ENCODE data around the gene IST1. TPM values are rescaled to one million over a fixed set of nuclear protein-coding genes. Genes with fewer than 3 reads are reported as not detected.

Gene IST1
- total and polyA plus RNA-seq, 4 donors = 33.8 to 95.3 (median 53.5) TPM

DNA sequence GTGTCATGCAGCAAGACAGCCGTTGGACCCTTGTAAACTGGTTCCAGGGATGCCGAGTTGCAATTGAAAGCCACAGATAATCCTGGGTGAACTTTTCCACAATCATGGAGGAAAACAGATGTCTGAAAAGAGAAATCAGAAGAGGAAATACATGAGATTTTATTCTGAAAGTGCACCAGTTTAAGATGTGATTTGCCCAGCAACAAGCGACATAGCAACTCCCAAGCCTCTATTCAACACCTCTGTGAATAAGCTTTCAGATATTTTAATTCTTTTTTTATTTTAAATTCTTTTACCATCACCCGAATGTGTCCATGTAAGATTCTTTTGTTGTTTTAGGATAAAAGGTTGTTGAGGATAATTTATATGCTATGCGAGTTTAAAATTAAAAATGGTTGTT is 58.8 kb downstream of the IST1 start:
- Histone ChIP-seq H3K36me3 (ENCODE audit: control insufficient read depth in 4 of 4, insufficient read depth in 3 of 4, low read depth in 1 of 4, low read length in 3 of 4) (no peaks in the 10 kb centered on the region), H3K27me3 (ENCODE audit: control insufficient read depth in 4 of 4, insufficient read depth in 4 of 4, low read length in 3 of 4) (no peaks in the 10 kb centered on the region), H3K4me3 (ENCODE audit: low read depth in 1 of 3, low read length in 3 of 3) (no peak overlapping the region), H3K9ac (ENCODE audit: low read depth in 1 of 2, low read length in 2 of 2) (no peak overlapping the region), H3K27ac (ENCODE audit: low read depth in 1 of 2, low read length in 2 of 2) (no peak overlapping the region), H3K9me3 (ENCODE audit: control insufficient read depth in 4 of 4, low read length in 3 of 4) (no peaks in the 10 kb centered on the region), H3K4me1 (ENCODE audit: control insufficient read depth in 4 of 4, insufficient read depth in 4 of 4, low read length in 3 of 4) (no peaks in the 10 kb centered on the region)
- WGBS = 75% methylated on average over 5 of the region's 5 CpGs
- TF ChIP-seq, protein P1, sequence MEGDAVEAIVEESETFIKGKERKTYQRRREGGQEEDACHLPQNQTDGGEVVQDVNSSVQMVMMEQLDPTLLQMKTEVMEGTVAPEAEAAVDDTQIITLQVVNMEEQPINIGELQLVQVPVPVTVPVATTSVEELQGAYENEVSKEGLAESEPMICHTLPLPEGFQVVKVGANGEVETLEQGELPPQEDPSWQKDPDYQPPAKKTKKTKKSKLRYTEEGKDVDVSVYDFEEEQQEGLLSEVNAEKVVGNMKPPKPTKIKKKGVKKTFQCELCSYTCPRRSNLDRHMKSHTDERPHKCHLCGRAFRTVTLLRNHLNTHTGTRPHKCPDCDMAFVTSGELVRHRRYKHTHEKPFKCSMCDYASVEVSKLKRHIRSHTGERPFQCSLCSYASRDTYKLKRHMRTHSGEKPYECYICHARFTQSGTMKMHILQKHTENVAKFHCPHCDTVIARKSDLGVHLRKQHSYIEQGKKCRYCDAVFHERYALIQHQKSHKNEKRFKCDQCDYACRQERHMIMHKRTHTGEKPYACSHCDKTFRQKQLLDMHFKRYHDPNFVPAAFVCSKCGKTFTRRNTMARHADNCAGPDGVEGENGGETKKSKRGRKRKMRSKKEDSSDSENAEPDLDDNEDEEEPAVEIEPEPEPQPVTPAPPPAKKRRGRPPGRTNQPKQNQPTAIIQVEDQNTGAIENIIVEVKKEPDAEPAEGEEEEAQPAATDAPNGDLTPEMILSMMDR (IDR thresholded peaks at IDR 0.05; ENCODE audit: low read depth, low read length, missing input control) = no peak
- TF ChIP-seq FOXA2 (IDR thresholded peaks at IDR 0.05) (no peak), YY1 (IDR thresholded peaks at IDR 0.05) (no peak)
- no peak for DNase-seq (ENCODE audit: low spot score)

DNA sequence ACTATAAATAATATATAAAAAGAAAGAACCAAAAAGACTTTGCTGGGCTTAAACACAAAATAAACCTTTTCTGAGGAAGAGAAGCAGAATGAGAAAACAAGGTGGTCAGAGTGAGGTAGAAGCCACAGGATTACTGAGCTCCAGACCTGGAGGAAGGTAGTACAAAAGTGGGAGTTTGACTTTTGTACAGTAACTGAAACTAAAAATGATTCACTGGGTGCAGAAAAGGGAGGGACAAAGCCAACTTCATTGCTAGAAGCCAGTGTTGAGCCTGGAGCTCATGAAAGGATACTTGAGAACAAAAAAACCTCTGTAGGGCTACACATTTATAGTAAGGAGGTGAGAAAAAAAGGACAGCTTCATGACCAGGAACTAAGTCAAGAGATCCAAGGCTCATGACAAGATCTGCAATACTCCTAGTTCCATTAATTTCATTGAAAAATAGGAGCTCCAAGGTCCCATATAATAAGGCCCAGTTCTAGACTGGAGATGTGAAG is 59.4 kb downstream of the IST1 start:
- no peak for DNase-seq (ENCODE audit: low spot score)
- no peaks in the 10 kb centered on the region for H3K36me3 ChIP-seq (ENCODE audit: control insufficient read depth in 4 of 4, insufficient read depth in 3 of 4, low read depth in 1 of 4, low read length in 3 of 4)
- TF ChIP-seq, protein P2, sequence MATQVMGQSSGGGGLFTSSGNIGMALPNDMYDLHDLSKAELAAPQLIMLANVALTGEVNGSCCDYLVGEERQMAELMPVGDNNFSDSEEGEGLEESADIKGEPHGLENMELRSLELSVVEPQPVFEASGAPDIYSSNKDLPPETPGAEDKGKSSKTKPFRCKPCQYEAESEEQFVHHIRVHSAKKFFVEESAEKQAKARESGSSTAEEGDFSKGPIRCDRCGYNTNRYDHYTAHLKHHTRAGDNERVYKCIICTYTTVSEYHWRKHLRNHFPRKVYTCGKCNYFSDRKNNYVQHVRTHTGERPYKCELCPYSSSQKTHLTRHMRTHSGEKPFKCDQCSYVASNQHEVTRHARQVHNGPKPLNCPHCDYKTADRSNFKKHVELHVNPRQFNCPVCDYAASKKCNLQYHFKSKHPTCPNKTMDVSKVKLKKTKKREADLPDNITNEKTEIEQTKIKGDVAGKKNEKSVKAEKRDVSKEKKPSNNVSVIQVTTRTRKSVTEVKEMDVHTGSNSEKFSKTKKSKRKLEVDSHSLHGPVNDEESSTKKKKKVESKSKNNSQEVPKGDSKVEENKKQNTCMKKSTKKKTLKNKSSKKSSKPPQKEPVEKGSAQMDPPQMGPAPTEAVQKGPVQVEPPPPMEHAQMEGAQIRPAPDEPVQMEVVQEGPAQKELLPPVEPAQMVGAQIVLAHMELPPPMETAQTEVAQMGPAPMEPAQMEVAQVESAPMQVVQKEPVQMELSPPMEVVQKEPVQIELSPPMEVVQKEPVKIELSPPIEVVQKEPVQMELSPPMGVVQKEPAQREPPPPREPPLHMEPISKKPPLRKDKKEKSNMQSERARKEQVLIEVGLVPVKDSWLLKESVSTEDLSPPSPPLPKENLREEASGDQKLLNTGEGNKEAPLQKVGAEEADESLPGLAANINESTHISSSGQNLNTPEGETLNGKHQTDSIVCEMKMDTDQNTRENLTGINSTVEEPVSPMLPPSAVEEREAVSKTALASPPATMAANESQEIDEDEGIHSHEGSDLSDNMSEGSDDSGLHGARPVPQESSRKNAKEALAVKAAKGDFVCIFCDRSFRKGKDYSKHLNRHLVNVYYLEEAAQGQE (IDR thresholded peaks at IDR 0.05) = no peak
- TF ChIP-seq FOXA2 (IDR thresholded peaks at IDR 0.05) (no peak), RXRA (IDR thresholded peaks at IDR 0.05) (no peak), GABPA (IDR thresholded peaks at IDR 0.05 in 1 of 2, conservative IDR thresholded peaks at IDR 0.05 in 1 of 2) (no peak), YY1 (IDR thresholded peaks at IDR 0.05) (no peak), TAF1 (conservative IDR thresholded peaks at IDR 0.05) (no peak), RAD21 (IDR thresholded peaks at IDR 0.05) (no peak), JUND (IDR thresholded peaks at IDR 0.05) (no peak), HNF4G (IDR thresholded peaks at IDR 0.05) (no peak), HNF4A (conservative IDR thresholded peaks at IDR 0.05) (no peak), EGR1 (IDR thresholded peaks at IDR 0.05; ENCODE audit: low read depth in 2 of 2) (no peak), SP1 (IDR thresholded peaks at IDR 0.05) (no peak), FOXA1 (IDR thresholded peaks at IDR 0.05) (no peak), NR2F2 (IDR thresholded peaks at IDR 0.05) (no peak)
- TF ChIP-seq, protein P3, sequence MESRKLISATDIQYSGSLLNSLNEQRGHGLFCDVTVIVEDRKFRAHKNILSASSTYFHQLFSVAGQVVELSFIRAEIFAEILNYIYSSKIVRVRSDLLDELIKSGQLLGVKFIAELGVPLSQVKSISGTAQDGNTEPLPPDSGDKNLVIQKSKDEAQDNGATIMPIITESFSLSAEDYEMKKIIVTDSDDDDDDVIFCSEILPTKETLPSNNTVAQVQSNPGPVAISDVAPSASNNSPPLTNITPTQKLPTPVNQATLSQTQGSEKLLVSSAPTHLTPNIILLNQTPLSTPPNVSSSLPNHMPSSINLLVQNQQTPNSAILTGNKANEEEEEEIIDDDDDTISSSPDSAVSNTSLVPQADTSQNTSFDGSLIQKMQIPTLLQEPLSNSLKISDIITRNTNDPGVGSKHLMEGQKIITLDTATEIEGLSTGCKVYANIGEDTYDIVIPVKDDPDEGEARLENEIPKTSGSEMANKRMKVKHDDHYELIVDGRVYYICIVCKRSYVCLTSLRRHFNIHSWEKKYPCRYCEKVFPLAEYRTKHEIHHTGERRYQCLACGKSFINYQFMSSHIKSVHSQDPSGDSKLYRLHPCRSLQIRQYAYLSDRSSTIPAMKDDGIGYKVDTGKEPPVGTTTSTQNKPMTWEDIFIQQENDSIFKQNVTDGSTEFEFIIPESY (IDR thresholded peaks at IDR 0.05) = no peak
- TF ChIP-seq, protein P4, sequence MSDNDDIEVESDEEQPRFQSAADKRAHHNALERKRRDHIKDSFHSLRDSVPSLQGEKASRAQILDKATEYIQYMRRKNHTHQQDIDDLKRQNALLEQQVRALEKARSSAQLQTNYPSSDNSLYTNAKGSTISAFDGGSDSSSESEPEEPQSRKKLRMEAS (IDR thresholded peaks at IDR 0.05) = no peak
- TF ChIP-seq, protein P1 (IDR thresholded peaks at IDR 0.05; ENCODE audit: low read depth, low read length, missing input control) = no peak
- TF ChIP-seq, protein P5, sequence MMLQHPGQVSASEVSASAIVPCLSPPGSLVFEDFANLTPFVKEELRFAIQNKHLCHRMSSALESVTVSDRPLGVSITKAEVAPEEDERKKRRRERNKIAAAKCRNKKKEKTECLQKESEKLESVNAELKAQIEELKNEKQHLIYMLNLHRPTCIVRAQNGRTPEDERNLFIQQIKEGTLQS (IDR thresholded peaks at IDR 0.05) = no peak
- no peaks in the 10 kb centered on the region for H3K4me1 ChIP-seq (ENCODE audit: control insufficient read depth in 4 of 4, insufficient read depth in 4 of 4, low read length in 3 of 4)
- H3K9me3 ChIP-seq (ENCODE audit: control insufficient read depth in 4 of 4, low read length in 3 of 4) = no peaks in the 10 kb centered on the region
- no peak overlapping the region for H3K9ac ChIP-seq (ENCODE audit: low read depth in 1 of 2, low read length in 2 of 2)
- H3K27me3 ChIP-seq (ENCODE audit: control insufficient read depth in 4 of 4, insufficient read depth in 4 of 4, low read length in 3 of 4) = no peaks in the 10 kb centered on the region
- no peak overlapping the region for H3K27ac ChIP-seq (ENCODE audit: low read depth in 1 of 2, low read length in 2 of 2)
- no peak overlapping the region for H3K4me3 ChIP-seq (ENCODE audit: low read depth in 1 of 3, low read length in 3 of 3)
